H1 (cell line): ENCODE data around the gene PRUNE1. TPM values are rescaled to one million over a fixed set of nuclear protein-coding genes. Genes with fewer than 3 reads are reported as not detected.

Experiments used
- ASH2L ChIP-seq: fragments of 200-600, 300-600 bp; sonication (generic); IDR thresholded peaks from one replicate; pipeline ENCODE4 v1.7.1; 2017; ENCODE audit warnings: low read length
- BACH1 ChIP-seq: IDR thresholded peaks from 2 replicates; pipeline ENCODE4 v1.6.1; 2012; ENCODE audit warnings: low read length, improper control_type of control experiment
- BCL11A ChIP-seq, 2 experiments: IDR thresholded peaks; one replicate each; pipeline ENCODE4 v1.6.1; 2011; ENCODE audit warnings: low read depth in 2 of 2, low read length in 2 of 2, mild to moderate bottlenecking in 2 of 2
- BRCA1 ChIP-seq: IDR thresholded peaks from 2 replicates; pipeline ENCODE4 v1.6.1; 2012; ENCODE audit warnings: low read depth, low read length, improper control_type of control experiment
- EGR1 ChIP-seq: IDR thresholded peaks from 2 replicates; pipeline ENCODE4 v1.6.1; 2011; ENCODE audit warnings: low read depth, low read length, borderline replicate concordance
- HDAC2 ChIP-seq, 2 experiments: fragments of 300-600 bp in 1 of 2; sonication (generic) in 1 of 2; IDR thresholded peaks; 2 replicates each; pipeline ENCODE4 v1.6.1; 2011 to 2012; ENCODE audit warnings: low read depth in 2 of 2, low read length in 2 of 2, mild to moderate bottlenecking in 2 of 2, moderate library complexity in 2 of 2, borderline replicate concordance in 1 of 2, inconsistent platforms in 1 of 2
- JUND ChIP-seq: IDR thresholded peaks from 2 replicates; pipeline ENCODE4 v1.6.1; 2011; ENCODE audit warnings: mild to moderate bottlenecking, improper control_type of control experiment, low read length
- POLR2AphosphoS5 ChIP-seq: IDR thresholded peaks from 2 replicates; pipeline ENCODE4 v1.6.1; 2011; ENCODE audit warnings: low read depth, low read length
- RNF2 ChIP-seq: fragments of 200-900, 300-1000 bp; sonication (generic); IDR thresholded peaks from 2 replicates; pipeline ENCODE4 v1.7.1; 2016; ENCODE audit warnings: borderline replicate concordance, low read depth, mild to moderate bottlenecking, antibody characterized with exemption, low read length; ENCODE audit not compliant: poor library complexity, severe bottlenecking; ENCODE audit errors: missing control alignments
- SAP30 ChIP-seq: fragments of 300-600 bp; sonication (generic); IDR thresholded peaks from 2 replicates; pipeline ENCODE4 v1.7.1; 2012; ENCODE audit warnings: low read length, moderate library complexity, mild to moderate bottlenecking, inconsistent platforms; ENCODE audit not compliant: insufficient read depth, insufficient replicate concordance
- SIN3A ChIP-seq, 2 experiments: IDR thresholded peaks in 1 of 2; conservative IDR thresholded peaks in 1 of 2; 2 replicates each; pipeline ENCODE4 v1.6.1; 2011 to 2012; ENCODE audit warnings: low read length in 2 of 2, improper control_type of control experiment in 1 of 2, low read depth in 1 of 2, mild to moderate bottlenecking in 1 of 2
- SIRT6 ChIP-seq: IDR thresholded peaks from one replicate; pipeline ENCODE4 v1.7.1; 2012; ENCODE audit warnings: low read length, inconsistent platforms
- SIX5 ChIP-seq: IDR thresholded peaks from 2 replicates; pipeline ENCODE4 v1.6.1; 2011; ENCODE audit warnings: mild to moderate bottlenecking, low read depth, low read length
- SP1 ChIP-seq: IDR thresholded peaks from 2 replicates; pipeline ENCODE4 v1.6.1; 2011; ENCODE audit warnings: low read depth, low read length
- SP2 ChIP-seq: IDR thresholded peaks from 2 replicates; pipeline ENCODE4 v1.6.1; 2012; ENCODE audit warnings: mild to moderate bottlenecking, low read length, inconsistent platforms
- SRF ChIP-seq: IDR thresholded peaks from 2 replicates; pipeline ENCODE4 v1.6.1; 2011; ENCODE audit warnings: mild to moderate bottlenecking, low read depth, low read length, moderate library complexity
- TBP ChIP-seq: IDR thresholded peaks from 2 replicates; pipeline ENCODE4 v1.6.1; 2011; ENCODE audit warnings: low read depth, low read length, improper control_type of control experiment
- ZNF274 ChIP-seq: IDR thresholded peaks from 2 replicates; pipeline ENCODE4 v1.7.0; 2012; ENCODE audit warnings: low read length, borderline replicate concordance; ENCODE audit errors: extremely low read depth
- polyA plus RNA-seq, 7 experiments: library from polyadenylated mRNA; depleted of rRNA in 3 of 7; stranded (reverse) in 5 of 7; unstranded in 2 of 7; fragments of >200 nt in 5 of 7; fragments of 200-250 nt in 2 of 7; gene quantifications; 1 replicate in 5 of 7; 2 replicates in 1 of 7; 4 replicates in 1 of 7; pipeline versions ENCODE4 v1.2.1 to v1.2.3, GENCODE V29; 2011 to 2013; ENCODE audit warnings: missing spikeins in 2 of 7, mixed read lengths in 2 of 7
- total RNA-seq: library from RNA; stranded (reverse); fragmentation: NEBNext Ultra II Directional; extraction: Animal tissue kit (Norgen Biotek cat#: 25700); gene quantifications from 2 replicates; pipeline ENCODE4 v1.2.1, GENCODE V29; 2021
- TF ChIP-seq, protein P1 (sequence below): IDR thresholded peaks from 2 replicates; pipeline ENCODE4 v1.6.1; 2012; ENCODE audit warnings: low read length, inconsistent platforms
- TF ChIP-seq, protein P2 (sequence below): IDR thresholded peaks from 2 replicates; pipeline ENCODE4 v1.6.1; 2012; ENCODE audit warnings: inconsistent platforms
- TF ChIP-seq, protein P3 (sequence below): IDR thresholded peaks from 2 replicates; pipeline ENCODE4 v1.6.1; 2012; ENCODE audit warnings: inconsistent platforms

PRUNE1 gene
- total and polyA plus RNA-seq, 2 of the 8 experiments (the other 6 are each of a cell fraction or from before 2014, with no cell fraction given) = 32.8 to 54.2 TPM

DNA sequence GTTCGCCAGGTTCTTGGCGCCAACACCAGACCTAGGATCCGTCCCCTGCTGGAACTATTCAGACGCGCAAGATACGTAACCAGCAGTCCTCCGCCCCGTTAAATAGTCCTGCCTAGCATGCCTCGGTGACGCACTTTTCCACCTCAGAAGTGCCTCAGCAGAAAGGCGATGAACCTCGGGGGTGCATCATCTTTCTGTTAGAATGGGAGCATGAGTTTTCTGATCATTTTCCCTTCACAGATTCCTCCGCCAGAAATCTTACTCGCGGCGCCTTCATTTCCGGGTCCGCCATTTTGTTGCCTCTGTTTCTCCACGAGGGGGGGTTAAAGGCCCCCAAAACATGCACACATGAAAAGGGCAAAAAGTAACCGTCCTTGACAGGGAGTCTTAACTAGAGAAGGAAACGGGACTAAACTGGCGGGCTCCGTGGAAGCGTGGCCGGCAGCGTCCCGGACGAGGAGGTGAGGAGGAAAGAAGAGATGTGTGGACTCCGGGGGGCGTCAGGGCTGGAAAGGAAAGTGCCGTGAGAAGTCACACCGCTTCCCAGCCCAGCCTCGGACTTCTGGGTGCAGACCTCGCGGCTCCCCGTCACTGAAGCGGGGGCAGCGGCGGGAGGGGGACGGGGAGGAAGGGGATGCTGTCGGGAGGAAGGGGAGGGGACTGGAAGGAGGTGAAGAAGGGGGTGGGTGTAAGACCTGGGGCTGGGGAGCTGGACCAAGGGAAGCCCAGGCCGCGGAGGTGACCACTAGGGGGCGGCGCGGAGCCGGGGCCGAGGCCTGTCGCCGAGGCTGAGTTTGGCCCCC, 62.4 kb downstream of the PRUNE1 start, which contains the start of gene GABPB2 (continued):
- no peak for TF ChIP-seq BRCA1
- TF ChIP-seq, protein P1, sequence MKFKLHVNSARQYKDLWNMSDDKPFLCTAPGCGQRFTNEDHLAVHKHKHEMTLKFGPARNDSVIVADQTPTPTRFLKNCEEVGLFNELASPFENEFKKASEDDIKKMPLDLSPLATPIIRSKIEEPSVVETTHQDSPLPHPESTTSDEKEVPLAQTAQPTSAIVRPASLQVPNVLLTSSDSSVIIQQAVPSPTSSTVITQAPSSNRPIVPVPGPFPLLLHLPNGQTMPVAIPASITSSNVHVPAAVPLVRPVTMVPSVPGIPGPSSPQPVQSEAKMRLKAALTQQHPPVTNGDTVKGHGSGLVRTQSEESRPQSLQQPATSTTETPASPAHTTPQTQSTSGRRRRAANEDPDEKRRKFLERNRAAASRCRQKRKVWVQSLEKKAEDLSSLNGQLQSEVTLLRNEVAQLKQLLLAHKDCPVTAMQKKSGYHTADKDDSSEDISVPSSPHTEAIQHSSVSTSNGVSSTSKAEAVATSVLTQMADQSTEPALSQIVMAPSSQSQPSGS = peak; percentile 55; the same call in 1 of the 2 replicates
- peak; percentile 58 for TF ChIP-seq SAP30
- no peak for TF ChIP-seq SIX5
- peak; percentile 100 for TF ChIP-seq ASH2L
- TF ChIP-seq HDAC2 (IDR thresholded peaks at IDR 0.05; ENCODE audit: borderline replicate concordance in 1 of 2, low read depth in 2 of 2, low read length in 2 of 2) = peak in 1 of 2 experiments; percentile 71; a peak in 1 of 4 replicates
- peak; percentile 82 for TF ChIP-seq TBP
- TF ChIP-seq, protein P2, sequence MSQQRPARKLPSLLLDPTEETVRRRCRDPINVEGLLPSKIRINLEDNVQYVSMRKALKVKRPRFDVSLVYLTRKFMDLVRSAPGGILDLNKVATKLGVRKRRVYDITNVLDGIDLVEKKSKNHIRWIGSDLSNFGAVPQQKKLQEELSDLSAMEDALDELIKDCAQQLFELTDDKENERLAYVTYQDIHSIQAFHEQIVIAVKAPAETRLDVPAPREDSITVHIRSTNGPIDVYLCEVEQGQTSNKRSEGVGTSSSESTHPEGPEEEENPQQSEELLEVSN = peak; percentile 39
- TF ChIP-seq BCL11A (IDR thresholded peaks at IDR 0.05; ENCODE audit: low read depth in 2 of 2, low read length in 2 of 2) = no peak
- no peak for TF ChIP-seq SIRT6
- TF ChIP-seq SRF = no peak
- TF ChIP-seq SP2 = no peak
- peak; percentile 53; the same call in 1 of the 2 replicates for TF ChIP-seq SP1
- TF ChIP-seq JUND = 0 out of 2 replicates have a peak, but pooled peaks have one; percentile 7
- TF ChIP-seq EGR1 = no peak; the same call in 1 of the 2 replicates
- no peak for TF ChIP-seq ZNF274
- TF ChIP-seq, protein P3, sequence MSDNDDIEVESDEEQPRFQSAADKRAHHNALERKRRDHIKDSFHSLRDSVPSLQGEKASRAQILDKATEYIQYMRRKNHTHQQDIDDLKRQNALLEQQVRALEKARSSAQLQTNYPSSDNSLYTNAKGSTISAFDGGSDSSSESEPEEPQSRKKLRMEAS = peak; percentile 7; the same call in 1 of the 2 replicates
- TF ChIP-seq RNF2 = no peak
- TF ChIP-seq POLR2AphosphoS5 = peak; percentile 98
- TF ChIP-seq BACH1 = no peak; the same call in 1 of the 2 replicates
- peak; percentile 62 to 69; a peak in 1 of 4 replicates for TF ChIP-seq SIN3A (conservative IDR thresholded peaks at IDR 0.05 in 1 of 2, IDR thresholded peaks at IDR 0.05 in 1 of 2; ENCODE audit: low read depth in 1 of 2, low read length in 2 of 2)
